Measurements from ENCODE around the gene ATP11A. TPM values are rescaled to one million over a fixed set of nuclear protein-coding genes. Genes with fewer than 3 reads are reported as not detected.

Gene ATP11A
- total RNA-seq, 1 donor from 2014 or later = 211 TPM

GRCh38 chr13:112645327-112645914 lies 44.4 kb upstream of the ATP11A start:
- TF ChIP-seq CTCF (IDR thresholded peaks at IDR 0.05; ENCODE audit: unreplicated experiment) = no peak
- Mint-ChIP-seq H3K4me3 (ENCODE audit: unreplicated experiment) (no peak overlapping the region), H3K27ac (ENCODE audit: unreplicated experiment) (peak overlapping the region; percentile 9), H3K36me3 (ENCODE audit: low read depth, unreplicated experiment) (no peaks in the 10 kb centered on the region), H3K27me3 (ENCODE audit: unreplicated experiment) (peaks cover 4% of the 10 kb centered on the region), H3K4me1 (ENCODE audit: unreplicated experiment) (peaks cover 5% of the 10 kb centered on the region), H3K9me3 (ENCODE audit: unreplicated experiment) (no peaks in the 10 kb centered on the region)
- DNase-seq (ENCODE audit: low spot score) = no peak

- no peak for TF ChIP-seq CTCF (IDR thresholded peaks at IDR 0.05; ENCODE audit: unreplicated experiment)
- H3K27me3 Mint-ChIP-seq (ENCODE audit: unreplicated experiment) = peaks cover 4% of the 10 kb centered on the region
- DNase-seq (ENCODE audit: low spot score) = no peak
- H3K4me3 Mint-ChIP-seq (ENCODE audit: unreplicated experiment) = no peak overlapping the region
- H3K4me1 Mint-ChIP-seq (ENCODE audit: unreplicated experiment) = peaks cover 5% of the 10 kb centered on the region
- H3K9me3 Mint-ChIP-seq (ENCODE audit: unreplicated experiment) = no peaks in the 10 kb centered on the region
- H3K36me3 Mint-ChIP-seq (ENCODE audit: low read depth, unreplicated experiment) = no peaks in the 10 kb centered on the region
- no peak overlapping the region for H3K27ac Mint-ChIP-seq (ENCODE audit: unreplicated experiment)
Observed at GRCh38 chr13:112647256-112647655, 42.6 kb upstream of the ATP11A start.

- Mint-ChIP-seq H3K27me3 (ENCODE audit: unreplicated experiment) (peaks cover 4% of the 10 kb centered on the region), H3K4me3 (ENCODE audit: unreplicated experiment) (no peak overlapping the region), H3K36me3 (ENCODE audit: low read depth, unreplicated experiment) (no peaks in the 10 kb centered on the region), H3K4me1 (ENCODE audit: unreplicated experiment) (peaks cover 10% of the 10 kb centered on the region), H3K9me3 (ENCODE audit: unreplicated experiment) (no peaks in the 10 kb centered on the region), H3K27ac (ENCODE audit: unreplicated experiment) (no peak overlapping the region)
- no peak for TF ChIP-seq CTCF (IDR thresholded peaks at IDR 0.05; ENCODE audit: unreplicated experiment)
- no peak for DNase-seq (ENCODE audit: low spot score)
Observed at GRCh38 chr13:112648101-112648500, 41.7 kb upstream of the ATP11A start.

- Mint-ChIP-seq H3K4me3 (ENCODE audit: unreplicated experiment) (no peak overlapping the region), H3K36me3 (ENCODE audit: low read depth, unreplicated experiment) (no peaks in the 10 kb centered on the region), H3K9me3 (ENCODE audit: unreplicated experiment) (no peaks in the 10 kb centered on the region), H3K27ac (ENCODE audit: unreplicated experiment) (no peak overlapping the region), H3K27me3 (ENCODE audit: unreplicated experiment) (peaks cover 4% of the 10 kb centered on the region), H3K4me1 (ENCODE audit: unreplicated experiment) (peaks cover 11% of the 10 kb centered on the region)
- no peak for DNase-seq (ENCODE audit: low spot score)
- no peak for TF ChIP-seq CTCF (IDR thresholded peaks at IDR 0.05; ENCODE audit: unreplicated experiment)
Observed at GRCh38 chr13:112648966-112649690, 40.7 kb upstream of the ATP11A start.

GRCh38 chr13:112651311-112651710 lies 38.5 kb upstream of the ATP11A start:
- Mint-ChIP-seq H3K27me3 (ENCODE audit: unreplicated experiment) (peaks cover 2% of the 10 kb centered on the region), H3K36me3 (ENCODE audit: low read depth, unreplicated experiment) (no peaks in the 10 kb centered on the region), H3K27ac (ENCODE audit: unreplicated experiment) (no peak overlapping the region), H3K9me3 (ENCODE audit: unreplicated experiment) (no peaks in the 10 kb centered on the region), H3K4me1 (ENCODE audit: unreplicated experiment) (peaks cover 11% of the 10 kb centered on the region), H3K4me3 (ENCODE audit: unreplicated experiment) (no peak overlapping the region)
- no peak for TF ChIP-seq CTCF (IDR thresholded peaks at IDR 0.05; ENCODE audit: unreplicated experiment)
- DNase-seq (ENCODE audit: low spot score) = no peak

Measured in endothelial cell (in vitro differentiated cells).